ENCODE data around the gene ALDH1A2.

- TF ChIP-seq POLR2AphosphoS5 (IDR thresholded peaks at IDR 0.05; ENCODE audit: low read depth, low read length) = no peak
- no peak for TF ChIP-seq TAF1 (IDR thresholded peaks at IDR 0.05; ENCODE audit: borderline replicate concordance, insufficient read depth, low read length)
- TF ChIP-seq REST (IDR thresholded peaks at IDR 0.05; ENCODE audit: insufficient read depth in 1 of 2, low read depth in 2 of 2, low read length in 2 of 2) = no peak
- no peak for TF ChIP-seq SIN3A (IDR thresholded peaks at IDR 0.05; ENCODE audit: borderline replicate concordance, insufficient read depth, low read length)
Measured at GRCh38 chr15:58070801-58071418, 5.4 kb upstream of the ALDH1A2 start.

Data from PFSK-1 (cell line).